Activated CD4-positive, alpha-beta T cell treated with anti-CD3 and anti-CD28 coated beads for 48 hours (primary cell): ENCODE results near the gene KLHDC7B.
"Not testable (repeated sequence)": the region's sequence is repeated elsewhere in the genome, so short reads cannot be mapped to it uniquely, and the experiment has no call there.

ENCODE experiments used
- DNase-seq: peaks from one replicate; pipeline ENCODE4 v3.0.0-alpha.2; 2020

Gene KLHDC7B

DNA sequence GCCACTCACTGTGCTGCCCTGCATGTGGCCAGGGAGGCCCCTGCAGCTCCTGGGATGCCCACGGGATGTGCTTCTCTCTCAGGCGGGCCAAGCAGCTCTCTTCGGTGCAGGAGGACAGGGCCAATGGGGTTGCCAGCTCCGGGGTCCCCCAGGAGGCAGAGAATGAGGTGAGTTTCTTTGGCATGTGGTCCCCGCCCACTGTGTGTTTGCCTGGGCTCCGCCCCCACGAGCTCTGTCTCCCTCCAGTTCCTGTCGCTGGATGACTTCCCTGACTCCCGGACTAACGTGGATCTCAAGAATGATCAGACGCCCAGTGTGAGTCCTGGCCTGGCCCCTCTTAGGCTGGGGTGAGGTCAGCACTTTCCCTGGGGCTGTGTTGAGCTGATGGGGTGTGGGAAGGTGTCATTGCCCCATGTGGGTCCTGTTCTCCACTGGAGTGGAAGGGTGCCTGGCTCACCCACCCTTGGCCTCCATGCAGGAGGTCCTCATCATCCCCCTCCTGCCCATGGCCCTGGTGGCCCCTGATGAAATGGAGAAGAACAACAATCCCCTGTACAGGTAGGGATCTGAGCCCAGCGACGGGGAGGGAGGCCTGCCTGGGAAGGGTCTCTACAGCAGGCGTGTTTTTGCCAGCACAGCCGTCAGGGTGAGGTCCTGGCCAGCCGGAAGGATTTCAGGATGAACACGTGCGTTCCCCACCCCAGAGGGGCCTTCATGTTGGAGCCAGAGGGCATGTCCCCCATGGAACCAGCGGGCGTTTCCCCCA, 28.0 kb upstream of the KLHDC7B start:
- DNase-seq = no peak

DNA sequence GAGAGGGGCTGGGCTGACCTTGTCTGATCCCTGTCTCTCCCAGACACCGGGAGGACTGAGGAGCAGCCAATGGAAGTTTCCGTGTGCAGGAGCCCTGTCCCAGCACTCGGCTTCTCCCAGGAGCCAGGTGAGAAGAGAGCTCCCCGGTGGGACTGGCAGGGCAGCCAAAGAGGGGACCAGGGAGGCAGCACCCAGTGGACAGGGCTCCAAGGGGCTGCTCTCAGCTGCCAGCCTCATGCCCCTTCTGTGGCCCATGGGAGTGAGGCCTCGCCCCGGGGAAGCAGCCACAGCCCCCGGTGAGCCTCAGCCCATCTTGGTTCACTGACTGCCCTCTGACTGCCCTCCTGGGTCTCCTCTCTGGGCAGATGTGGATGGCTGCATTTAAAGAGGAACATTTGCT, 27.1 kb upstream of the KLHDC7B start:
- no peak for DNase-seq

DNA sequence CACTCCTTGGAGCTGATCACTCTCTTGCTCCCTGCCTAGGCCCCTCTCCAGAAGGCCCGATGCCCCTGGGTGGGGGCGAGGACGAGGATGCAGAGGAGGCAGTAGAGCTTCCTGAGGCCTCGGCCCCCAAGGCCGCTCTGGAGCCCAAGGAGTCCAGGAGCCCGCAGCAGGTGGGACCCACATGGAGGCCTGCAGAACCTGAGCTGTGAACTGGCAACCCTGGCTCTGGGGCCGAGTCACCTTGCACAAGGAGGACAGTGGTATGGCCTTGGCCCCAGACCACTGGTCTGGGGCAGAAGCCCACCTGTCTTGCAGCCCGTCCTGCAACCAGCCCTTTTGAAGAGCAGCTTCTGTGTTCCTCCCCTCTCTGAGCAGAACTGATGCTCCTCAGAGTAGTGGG, 26.5 kb upstream of the KLHDC7B start:
- no peak for DNase-seq

DNA sequence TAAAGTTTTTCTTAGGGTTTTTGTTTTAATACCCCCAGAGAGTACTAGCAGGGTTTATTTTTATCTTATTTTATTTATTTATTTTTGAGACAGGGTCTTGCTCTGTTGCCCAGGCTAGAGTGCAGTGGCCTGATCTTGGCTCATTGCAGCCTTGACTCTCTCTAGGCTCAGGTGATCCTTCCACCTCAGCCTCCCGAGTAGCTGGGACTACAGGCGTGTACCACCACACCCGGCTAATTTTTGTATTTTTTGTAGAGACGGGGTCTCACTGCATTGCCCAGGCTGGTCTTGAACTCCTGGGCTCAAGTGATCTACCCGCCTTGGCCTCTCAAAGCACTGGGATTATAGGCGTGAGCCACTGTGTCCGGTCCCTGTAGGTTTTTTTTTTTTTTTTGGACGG, 25.5 kb upstream of the KLHDC7B start:
- not testable (repeated sequence) for DNase-seq

DNA sequence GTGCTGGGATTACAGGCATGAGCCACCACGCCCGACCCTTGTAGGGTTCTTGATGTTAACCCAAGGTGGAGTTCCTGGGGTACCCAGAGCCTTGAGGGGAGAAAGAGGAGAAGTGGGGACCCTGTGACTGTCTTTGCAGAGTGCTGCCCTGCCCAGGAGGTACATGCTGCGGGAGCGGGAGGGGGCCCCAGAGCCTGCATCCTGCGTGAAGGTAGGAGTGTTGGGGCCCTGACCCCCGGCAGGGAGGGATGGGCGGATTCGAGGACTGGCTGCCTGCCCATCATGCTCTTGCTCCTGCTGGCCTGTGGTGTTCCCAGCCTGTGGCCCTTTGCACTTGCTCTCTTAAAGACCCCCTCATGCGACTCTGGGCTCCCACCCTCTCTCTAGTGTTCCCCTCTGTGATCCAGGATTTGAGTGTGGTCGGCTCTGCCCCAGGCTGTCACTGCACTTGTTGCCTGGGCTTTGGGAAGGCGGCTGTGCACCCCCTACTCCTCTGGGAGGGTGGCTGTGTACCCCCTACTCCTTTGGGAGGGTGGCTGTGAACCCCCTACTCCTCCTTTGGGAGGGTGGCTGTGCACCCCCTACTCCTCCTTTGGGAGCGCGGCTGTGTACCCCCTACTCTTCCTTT, 24.8 kb upstream of the KLHDC7B start:
- no peak for DNase-seq

DNA sequence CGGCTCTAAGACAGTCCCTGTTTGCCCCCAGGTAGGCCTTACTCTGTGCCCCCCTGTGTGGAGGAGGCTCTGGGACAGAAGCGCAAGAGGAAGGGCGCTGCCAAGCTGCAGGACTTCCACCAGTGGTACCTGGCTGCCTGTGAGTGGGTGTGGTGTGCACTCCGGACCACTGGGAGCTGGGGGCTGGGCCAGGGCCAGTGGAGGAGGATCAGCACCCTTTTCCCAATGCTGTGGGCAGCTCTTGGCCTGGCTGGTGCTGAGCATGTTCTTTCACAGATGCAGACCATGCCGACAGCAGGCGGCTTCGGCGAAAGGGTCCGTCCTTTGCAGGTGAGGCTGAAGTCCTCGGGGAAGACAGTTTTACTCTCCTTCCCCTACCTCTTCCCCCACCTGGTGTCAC, 24.0 kb upstream of the KLHDC7B start:
- no peak for DNase-seq

DNA sequence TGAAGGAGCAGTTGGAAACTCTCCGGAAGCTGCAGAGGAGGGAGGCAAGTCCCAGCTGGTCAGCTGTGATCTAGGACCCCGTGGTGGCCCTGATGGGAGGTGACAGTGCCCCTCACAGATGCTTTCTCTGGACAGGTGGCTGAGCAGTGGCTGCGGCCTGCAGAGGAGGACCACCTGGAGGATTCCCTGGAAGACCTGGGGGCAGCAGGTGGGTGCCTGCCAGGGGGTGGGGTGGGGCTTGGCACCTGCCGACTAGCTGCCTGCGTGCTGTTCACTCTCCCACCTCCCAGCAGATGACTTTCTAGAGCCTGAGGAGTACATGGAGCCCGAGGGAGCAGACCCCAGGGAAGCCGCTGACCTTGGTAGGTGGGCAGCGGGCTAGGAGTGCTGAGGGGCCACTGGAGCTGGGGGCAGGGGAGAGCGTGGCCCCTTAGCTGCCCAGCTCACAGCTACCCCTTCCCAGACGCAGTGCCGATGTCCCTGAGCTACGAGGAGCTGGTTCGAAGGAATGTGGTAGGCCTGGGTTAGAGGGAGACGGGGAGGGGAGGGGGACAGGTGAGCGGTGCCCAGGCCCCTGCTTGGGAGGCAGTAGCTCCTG, 23.4 kb upstream of the KLHDC7B start:
- DNase-seq = no peak

DNA sequence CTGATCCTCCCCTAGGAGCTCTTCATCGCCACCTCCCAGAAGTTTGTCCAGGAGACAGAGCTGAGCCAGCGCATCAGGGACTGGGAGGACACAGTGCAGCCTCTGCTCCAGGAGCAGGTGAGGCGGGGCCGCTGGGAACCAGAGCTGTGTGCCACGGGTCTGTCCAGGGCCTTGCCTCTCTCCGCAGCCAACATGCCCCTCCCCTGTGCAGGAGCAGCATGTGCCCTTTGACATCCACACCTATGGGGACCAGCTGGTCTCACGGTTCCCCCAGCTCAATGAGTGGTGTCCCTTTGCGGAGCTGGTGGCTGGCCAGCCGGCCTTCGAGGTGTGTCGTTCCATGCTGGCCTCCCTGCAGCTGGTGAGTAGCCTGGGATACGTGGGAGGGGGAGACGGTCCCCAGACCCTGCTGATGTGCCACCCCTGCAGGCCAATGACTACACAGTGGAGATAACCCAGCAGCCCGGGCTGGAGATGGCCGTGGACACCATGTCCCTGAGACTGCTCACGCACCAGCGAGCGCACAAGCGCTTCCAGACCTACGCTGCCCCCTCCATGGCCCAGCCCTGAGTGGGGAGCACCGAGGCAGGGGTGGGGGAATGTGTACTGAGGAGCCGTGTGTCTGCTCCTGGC, 22.8 kb upstream of the KLHDC7B start:
- DNase-seq = no peak

DNA sequence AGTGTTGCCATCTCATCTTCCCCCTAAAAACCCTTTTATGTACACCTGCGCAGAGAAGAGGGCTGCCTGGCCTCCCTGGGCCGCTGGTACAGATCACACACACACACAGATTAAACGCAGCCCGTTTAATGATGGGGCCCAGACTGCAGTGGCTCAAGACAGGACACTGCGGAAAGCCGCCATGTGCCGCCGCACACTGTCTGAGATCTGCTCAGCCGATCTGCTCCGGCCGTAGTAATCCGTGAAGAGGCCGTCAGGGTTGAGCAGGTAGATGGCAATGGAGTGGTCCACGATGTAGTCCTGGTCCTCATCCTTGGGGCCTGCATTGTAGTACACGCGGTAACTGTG, 22.3 kb upstream of the KLHDC7B start:
- DNase-seq = no peak

DNA sequence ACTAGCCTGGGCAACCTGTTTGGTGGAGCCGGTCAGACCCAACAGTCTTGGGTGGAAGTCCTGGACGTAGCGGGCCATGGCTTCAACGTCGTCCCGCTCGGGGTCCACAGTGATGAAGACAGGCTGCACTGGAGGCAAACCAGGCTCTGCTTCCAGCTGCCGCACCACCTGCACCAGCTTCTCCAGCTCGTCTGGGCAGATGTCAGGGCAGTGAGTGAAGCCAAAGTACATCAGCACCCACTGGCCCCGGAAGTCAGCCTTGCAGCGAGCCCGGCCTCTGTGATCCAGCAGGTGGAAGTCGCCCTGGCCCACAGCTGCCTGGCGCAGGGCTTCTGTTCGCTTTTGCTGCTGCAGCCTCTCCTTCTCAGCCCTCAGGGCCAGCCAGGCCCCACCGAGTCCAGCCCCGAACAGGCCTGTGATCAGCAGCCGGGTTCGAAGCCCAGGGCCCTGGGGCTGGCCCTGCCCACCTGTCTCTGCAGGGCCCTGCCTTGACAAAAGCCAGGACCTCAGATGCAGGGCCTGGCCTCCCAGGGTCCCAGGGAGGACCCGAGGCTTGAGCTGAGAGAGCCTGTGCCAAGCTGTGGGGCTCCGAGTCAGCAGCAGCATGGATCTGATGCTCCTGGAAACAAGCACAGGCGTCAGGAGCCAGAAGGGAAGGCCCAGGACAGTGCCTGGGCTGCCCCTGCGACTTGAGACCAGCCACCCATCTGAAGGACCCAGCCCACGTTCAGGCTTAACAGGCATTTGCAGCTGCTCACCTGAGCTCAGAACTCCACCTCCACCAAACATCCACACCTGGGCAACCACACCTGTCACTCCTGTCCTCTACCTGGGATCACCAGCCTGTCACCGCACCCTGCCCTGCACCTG, 21.7 kb upstream of the KLHDC7B start:
- no peak for DNase-seq

DNA sequence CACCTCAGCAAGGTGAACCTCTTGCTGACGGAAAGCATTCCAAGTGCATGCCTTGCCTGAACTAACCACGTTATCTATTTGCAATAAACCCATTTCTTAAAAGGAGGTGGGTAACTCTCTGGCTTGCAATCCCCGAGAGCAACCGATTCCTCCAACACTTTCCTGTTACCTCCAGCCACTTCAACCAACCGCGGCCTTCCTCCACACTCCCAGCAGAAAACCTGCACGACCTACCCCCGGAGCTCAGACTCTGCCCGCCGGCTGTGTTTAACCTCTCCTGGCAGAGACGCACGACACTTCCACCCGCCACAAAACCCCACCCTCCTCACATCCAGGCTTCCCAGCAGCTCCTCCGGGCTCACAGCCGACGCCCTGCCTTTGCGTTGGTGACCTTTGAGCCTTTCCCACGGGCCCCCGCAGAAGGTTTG, 21.0 kb upstream of the KLHDC7B start:
- DNase-seq = no peak

DNA sequence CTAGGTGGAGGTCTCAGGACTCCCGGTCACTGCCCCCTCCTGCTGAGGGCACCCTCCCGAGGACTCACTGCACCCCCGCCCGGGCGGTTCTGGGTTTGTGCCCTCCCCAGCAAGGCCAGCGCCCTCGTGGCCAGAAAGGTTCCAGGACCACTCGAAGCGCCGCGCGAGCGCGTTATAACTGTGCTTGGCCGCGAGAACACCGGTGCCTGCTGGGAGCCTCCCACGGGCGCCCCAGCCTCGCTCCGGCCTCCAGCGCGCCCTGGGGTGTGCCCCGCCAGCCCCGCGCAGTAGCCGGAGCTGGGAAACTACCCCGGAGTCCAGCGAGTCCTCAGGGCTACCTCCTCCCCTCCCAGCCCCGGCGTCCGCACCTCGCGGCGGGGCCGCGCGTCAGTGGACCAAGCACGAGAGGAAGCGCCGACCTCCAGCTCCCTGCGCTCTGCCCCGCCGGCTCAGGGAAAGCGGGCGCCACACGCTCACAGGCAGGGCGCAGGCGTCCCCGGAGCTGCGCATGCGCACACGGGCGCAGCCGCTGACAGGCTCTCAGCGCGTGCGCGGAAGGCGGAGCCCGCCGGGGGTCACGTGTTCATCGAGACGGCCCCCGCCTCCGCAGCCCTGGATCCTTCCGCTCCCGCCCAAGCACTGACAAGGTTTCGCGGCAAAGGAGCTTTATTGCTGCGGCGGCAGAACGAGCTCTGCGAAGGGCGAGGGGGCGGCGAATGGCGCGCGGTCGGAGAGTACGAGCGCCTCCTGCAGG, 20.4 kb upstream of the KLHDC7B start, which contains the start of gene SCO2:
Gene SCO2 (minus strand): TSS at position 495 of the 754 bp plus-strand sequence. CDS start 1,187 bp downstream, outside the sequence.
- peak; percentile 99 for DNase-seq

DNA sequence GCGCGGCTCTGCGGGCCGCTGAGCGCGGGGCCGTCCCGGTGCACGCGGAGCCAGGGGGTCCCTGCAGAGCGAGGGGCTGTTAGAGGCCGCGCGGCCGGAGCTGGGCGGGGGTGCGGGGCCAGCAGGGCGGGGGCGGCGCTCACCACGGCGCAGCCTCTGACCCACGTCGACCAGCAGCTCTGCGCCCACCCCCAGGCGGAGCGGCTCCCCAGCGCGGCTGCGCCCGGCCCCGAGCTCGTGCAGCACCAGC, 19.9 kb upstream of the KLHDC7B start:
- DNase-seq = no peak

DNA sequence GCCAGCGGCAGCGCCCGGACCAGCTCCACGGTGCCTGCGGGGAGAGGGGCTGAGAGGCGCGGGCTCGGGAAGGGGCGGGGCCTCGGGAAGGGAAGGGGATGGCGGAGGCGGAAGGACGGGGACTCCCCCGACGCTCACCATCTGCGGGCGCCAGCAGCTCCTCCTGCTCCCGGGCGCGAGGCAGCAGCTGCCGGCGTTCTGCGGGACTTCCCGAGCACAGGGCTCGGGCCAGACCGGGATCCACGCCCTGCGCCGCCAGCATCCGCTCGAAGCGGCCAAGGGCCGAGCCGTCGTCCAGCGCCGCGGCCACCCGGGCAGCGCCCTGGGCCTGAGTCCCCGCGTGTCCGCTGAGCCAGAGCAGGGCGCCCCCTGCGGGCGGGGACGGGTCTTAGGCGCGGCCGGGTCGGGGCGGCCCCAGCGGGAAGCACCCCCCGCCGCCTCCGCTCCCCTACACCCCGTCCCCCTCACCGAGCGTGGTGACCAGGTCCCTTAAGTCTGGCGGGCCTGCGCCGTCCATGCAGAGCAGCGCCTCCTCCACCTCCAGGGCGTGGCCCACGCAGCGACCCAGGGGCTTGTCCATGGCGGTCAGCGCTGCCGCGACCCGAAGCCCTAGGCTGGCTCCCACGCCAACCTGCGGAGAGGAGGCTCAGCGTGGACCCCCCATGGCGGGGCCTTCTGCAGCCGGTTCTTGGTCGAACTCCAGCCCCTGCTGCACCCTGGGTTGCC, 19.4 kb upstream of the KLHDC7B start:
- DNase-seq = peak; percentile 93

DNA sequence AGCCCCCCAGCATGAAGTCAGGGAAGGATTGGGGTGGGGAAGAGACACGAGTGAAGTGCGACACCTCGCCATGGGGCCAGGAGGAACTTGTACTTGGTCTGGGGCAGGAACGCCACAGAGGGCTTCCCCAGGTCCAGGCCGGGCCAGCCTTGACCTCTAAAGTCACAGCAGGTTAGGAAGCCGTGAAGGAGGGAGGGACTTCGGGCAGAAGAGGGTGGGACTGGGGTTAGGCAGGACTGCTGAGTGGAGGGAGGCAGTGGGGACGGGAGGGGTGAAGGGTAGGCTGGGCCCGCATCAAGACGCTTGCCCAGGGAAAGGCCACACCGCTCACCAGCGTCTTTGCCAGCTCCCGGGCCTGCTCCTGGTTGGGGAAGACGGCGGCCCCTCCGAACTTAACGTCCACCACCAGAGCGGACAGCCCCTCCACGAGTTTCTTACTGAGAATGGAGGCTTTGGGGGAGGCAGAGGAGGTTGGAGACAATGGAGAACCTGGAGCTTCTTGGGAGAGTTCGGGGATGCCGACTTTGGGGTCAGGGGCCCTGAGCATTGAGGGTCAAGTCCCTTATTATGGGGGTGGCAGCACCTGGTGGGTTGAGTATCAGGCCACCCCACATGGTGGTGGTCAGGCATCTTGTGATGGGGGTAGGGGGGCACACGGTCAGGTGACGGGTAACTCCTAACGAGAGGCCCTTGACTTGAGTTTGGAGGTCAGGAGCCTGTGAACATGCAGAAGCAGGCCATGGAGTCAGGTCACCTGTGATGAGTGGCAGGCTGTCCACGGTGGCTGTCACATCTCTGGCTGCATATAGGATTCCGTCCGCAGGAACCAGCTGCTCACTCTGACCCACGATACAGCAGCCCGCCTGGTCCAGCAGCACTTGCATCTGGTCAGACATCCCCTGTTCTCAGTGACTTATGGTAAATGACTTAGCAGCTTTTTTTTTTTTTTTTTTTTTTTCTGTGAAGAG, 18.6 kb upstream of the KLHDC7B start:
- DNase-seq = peak; percentile 67

DNA sequence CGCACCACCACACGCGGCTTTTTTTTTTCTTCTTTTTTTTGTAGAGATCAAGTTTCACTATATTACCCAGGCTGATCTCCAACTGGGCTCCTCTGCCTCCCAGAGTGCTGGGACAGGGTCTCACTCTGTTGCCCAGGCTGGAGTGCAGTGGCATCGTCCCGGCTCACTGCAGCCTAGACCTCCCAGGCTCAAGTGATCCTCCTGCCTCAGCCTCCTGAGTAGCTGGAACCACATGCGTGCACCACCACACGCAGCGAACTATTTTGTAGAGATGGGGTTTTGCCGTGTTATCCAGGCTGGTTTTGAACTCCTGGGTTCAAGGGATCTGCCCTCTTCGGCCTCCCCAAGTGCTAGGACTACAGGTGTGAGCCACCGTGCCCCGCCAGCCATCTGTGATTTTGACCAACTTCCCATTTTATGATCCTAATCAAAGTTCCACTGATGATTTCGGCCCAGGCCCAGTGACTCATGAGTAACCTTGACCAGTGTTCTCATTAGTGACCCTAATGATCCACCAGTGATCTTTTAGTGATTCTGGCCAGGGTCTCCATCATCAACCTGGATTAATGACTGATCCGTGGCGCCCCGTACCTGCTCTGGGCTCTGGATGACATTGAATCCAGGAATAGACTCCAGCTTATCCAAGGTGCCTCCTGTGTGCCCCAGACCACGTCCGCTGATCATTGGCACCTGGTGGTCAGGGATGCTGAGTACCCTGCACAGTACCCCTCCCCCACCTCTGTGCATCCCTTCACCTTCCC, 17.6 kb upstream of the KLHDC7B start:
- DNase-seq = no peak

DNA sequence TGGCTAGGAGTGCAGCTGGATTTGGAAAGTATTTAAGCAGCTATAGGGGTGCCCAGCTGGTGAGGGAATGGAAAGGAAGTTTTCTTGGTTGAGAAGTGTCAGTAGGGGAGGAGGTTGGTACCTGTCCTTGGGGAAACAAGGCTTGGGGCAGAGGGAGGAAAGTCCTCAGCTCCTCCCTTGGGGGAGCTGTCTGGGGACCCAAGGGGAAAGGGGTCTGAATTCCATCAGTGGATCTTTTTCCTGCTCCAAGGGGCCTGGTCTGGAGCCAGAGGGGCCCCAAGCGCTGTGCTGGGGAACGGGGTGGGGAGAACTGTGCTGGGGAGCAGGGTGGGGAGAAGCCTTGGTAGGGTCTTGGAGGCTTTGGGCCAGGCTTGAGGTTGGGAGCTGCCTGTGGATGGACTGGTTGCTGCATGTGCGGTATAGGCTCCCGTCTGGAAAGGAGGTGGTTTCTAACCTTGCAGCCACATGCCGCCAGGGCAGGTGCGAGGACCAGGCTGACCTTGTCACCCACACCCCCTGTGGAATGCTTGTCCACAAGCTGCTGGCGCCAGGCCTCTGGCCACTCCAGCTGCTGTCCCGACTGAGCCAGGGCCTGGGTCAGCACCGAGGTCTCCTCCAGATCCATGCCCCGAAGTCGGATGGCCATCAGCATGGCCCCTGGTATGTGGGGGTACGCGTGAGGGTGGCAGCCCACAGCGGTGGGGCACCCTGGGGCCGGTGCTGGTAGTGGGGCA, 16.9 kb upstream of the KLHDC7B start:
- no peak for DNase-seq

DNA sequence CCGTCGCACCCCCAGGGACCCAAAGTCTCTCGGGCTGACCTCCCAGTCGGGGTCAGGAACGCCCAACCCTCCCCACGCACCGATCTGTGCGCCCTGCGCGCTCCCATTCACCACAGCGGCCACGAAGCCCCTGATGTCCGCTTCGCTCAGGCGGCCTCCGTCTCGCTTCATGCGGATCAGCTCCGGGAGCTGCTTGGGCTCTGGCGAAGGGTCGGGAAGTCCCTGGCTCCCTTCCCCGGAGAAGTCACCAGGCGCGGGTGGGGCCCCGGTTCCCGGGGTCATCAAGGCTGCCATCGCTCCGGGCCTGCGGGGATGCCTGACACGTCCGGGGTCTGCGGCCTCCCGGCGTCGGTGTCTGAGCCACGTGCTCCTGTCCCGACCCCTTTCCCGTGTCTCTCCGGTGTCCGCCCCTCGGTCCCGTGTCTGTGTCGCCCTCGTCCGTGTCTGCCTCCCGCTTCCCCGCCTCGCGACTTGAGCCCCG, 16.2 kb upstream of the KLHDC7B start:
- DNase-seq = no peak
